Testis (tissue), 2 donors: ENCODE data around the gene ACOT8.

Source experiments
- POLR2A ChIP-seq: fragments of 450-650 bp; IDR thresholded peaks from one replicate; pipeline ENCODE4 v1.6.1; 2017; ENCODE audit warnings: antibody characterized with exemption, mild to moderate bottlenecking, moderate library complexity
- TF ChIP-seq, protein P1 (sequence below), 3 experiments: fragments of 450-650 bp in 2 of 3; fragments of 200-600 bp in 1 of 3; sonication (generic) in 1 of 3; IDR thresholded peaks; one replicate each; pipeline ENCODE4 v1.5.1; 2016 to 2019; ENCODE audit warnings: antibody characterized with exemption in 3 of 3, mild to moderate bottlenecking in 2 of 3, moderate library complexity in 1 of 3

DNA sequence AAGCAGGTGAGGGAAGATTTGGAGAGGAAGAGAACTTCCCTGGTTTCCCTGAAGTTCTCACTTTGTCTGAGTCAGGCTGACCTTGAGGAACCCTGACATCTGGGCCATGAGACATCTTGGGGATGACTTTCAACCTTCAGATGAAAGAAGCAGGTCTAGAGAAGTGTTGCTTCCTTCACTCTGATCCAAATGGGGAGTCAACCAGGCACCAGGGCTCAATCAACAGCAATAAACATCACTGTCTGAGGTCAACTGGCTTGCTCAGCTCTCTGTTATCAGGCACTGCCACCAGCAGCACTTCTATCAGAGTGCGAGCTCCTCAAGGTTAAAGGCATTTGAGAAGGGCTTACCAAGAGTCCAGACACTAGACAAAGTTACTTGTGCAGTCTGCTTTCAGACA is 6.3 kb downstream of the ACOT8 start:
- TF ChIP-seq, protein P1, sequence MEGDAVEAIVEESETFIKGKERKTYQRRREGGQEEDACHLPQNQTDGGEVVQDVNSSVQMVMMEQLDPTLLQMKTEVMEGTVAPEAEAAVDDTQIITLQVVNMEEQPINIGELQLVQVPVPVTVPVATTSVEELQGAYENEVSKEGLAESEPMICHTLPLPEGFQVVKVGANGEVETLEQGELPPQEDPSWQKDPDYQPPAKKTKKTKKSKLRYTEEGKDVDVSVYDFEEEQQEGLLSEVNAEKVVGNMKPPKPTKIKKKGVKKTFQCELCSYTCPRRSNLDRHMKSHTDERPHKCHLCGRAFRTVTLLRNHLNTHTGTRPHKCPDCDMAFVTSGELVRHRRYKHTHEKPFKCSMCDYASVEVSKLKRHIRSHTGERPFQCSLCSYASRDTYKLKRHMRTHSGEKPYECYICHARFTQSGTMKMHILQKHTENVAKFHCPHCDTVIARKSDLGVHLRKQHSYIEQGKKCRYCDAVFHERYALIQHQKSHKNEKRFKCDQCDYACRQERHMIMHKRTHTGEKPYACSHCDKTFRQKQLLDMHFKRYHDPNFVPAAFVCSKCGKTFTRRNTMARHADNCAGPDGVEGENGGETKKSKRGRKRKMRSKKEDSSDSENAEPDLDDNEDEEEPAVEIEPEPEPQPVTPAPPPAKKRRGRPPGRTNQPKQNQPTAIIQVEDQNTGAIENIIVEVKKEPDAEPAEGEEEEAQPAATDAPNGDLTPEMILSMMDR (IDR thresholded peaks at IDR 0.05): no peak
- no peak for TF ChIP-seq POLR2A
